ENCODE results near the gene TECRL. TPM values are rescaled to one million over a fixed set of nuclear protein-coding genes. Genes with fewer than 3 reads are reported as not detected.

Gene TECRL
- total RNA-seq, 1 experiment from 2014 or later, result not detected

DNA sequence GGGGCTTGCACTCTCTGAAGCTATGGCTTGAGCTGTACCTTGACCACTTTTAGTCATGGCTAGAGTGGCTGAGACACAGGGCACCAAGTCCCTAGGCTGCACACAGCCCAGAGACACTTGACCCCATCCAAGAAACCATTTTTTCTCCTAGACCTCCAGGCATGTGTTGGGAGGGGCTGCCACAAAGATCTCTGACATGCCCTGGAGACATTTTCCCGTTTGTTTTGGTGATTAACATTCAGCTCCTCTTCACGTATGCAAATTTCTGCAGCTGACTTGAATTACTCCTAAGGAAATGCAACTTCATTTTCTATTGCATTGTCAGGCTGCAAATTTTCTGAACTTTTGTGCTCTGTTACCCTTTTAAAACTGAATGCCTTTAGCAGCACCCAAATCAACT, 142.6 kb downstream of the TECRL start:
- H3K36me3 ChIP-seq (ENCODE audit: low read depth), result no peaks in the 10 kb centered on the region
- no peak overlapping the region for H3K27ac ChIP-seq
- TF ChIP-seq CTCF (conservative IDR thresholded peaks at IDR 0.05) (no peak), EZH2 (IDR thresholded peaks at IDR 0.05; ENCODE audit: low read depth) (no peak)
- BruUV-seq (replicated peaks), result no TSS peak
- no peaks in the 10 kb centered on the region for H3K79me2 ChIP-seq (ENCODE audit: low read depth)
- H3K27me3 ChIP-seq (ENCODE audit: insufficient read depth, low read depth), result no peaks in the 10 kb centered on the region
- H3K4me1 ChIP-seq (replicated peaks; ENCODE audit: insufficient read depth), result no peaks in the 10 kb centered on the region
- H4K20me1 ChIP-seq (ENCODE audit: insufficient read depth), result no peaks in the 10 kb centered on the region
- POLR2A ChIA-PET (ENCODE audit: unreplicated experiment), result no interaction called here
- CTCF ChIA-PET, result no interaction called here
- no peak overlapping the region for H3K4me2 ChIP-seq
- H3K9me2 ChIP-seq (ENCODE audit: insufficient read depth), result no peaks in the 10 kb centered on the region
- intact Hi-C loops (cut with micrococcal nuclease; ENCODE audit: unreplicated experiment), result no loop called here
- H3K4me3 ChIP-seq, result no peak overlapping the region
- no peaks in the 10 kb centered on the region for H3F3A ChIP-seq (ENCODE audit: insufficient read depth, low read depth)
- no peak overlapping the region for H2AFZ ChIP-seq
- no peak for DNase-seq
- no peaks in the 10 kb centered on the region for H3K9me3 ChIP-seq (ENCODE audit: insufficient read depth, low read depth)

DNA sequence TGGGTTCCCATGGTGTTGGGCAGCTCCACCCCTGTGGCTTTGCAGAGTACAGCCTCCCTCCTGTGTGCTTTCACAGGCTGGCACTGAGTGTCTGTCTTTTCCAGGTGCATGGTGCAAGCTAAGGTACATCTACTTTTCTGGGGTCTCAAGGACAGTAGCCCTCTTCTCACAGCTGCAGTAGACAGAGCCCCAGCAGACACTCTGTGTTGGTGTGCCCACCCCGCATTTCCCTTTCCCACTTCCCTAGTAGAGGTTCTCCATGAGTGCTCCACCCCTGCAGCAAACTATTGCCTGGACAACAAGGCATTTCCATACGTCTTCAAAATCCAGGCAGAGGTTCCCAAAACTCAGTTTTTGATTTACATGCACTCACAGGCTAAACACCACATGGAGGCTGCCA, 143.0 kb downstream of the TECRL start:
- BruUV-seq (replicated peaks), result no TSS peak
- no peak for TF ChIP-seq CTCF (conservative IDR thresholded peaks at IDR 0.05)
- no peak for TF ChIP-seq EZH2 (IDR thresholded peaks at IDR 0.05; ENCODE audit: low read depth)
- ChIA-PET POLR2A (ENCODE audit: unreplicated experiment) (no interaction called here), CTCF (no interaction called here)
- Histone ChIP-seq H3K9me3 (ENCODE audit: insufficient read depth, low read depth) (no peaks in the 10 kb centered on the region), H2AFZ (no peak overlapping the region), H3K27ac (no peak overlapping the region), H3K79me2 (ENCODE audit: low read depth) (no peaks in the 10 kb centered on the region), H3F3A (ENCODE audit: insufficient read depth, low read depth) (no peaks in the 10 kb centered on the region), H3K4me2 (no peak overlapping the region), H3K36me3 (ENCODE audit: low read depth) (no peaks in the 10 kb centered on the region), H3K4me3 (no peak overlapping the region), H3K27me3 (ENCODE audit: insufficient read depth, low read depth) (no peaks in the 10 kb centered on the region), H4K20me1 (ENCODE audit: insufficient read depth) (no peaks in the 10 kb centered on the region), H3K9me2 (ENCODE audit: insufficient read depth) (no peaks in the 10 kb centered on the region), H3K4me1 (replicated peaks; ENCODE audit: insufficient read depth) (no peaks in the 10 kb centered on the region)
- DNase-seq, result no peak
- intact Hi-C loops (cut with micrococcal nuclease; ENCODE audit: unreplicated experiment), result no loop called here

DNA sequence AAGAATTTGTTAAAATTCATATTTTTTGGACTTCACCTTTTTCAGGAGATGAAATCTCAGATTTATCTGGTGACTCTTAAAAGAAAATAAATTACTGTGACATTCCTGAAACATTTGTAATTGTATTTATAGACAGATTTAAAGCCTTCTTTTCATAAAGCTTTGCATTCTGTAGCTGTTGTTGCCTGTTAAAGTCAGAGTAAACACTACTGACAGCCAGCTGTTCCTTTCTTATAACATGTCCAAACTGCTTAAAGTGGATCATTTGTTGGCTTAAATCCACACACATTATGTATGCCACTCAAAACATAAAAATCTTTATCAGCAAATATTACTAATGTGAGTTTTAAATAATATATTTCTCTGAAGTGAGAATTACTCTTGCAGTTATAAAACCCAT, 157.5 kb downstream of the TECRL start:
- intact Hi-C loops (cut with micrococcal nuclease; ENCODE audit: unreplicated experiment), result no loop called here
- no peaks in the 10 kb centered on the region for H3K4me1 ChIP-seq (replicated peaks; ENCODE audit: insufficient read depth)
- H4K20me1 ChIP-seq (ENCODE audit: insufficient read depth), result no peaks in the 10 kb centered on the region
- no peak overlapping the region for H2AFZ ChIP-seq
- TF ChIP-seq EZH2 (IDR thresholded peaks at IDR 0.05; ENCODE audit: low read depth) (no peak), CTCF (conservative IDR thresholded peaks at IDR 0.05) (no peak)
- H3K9me3 ChIP-seq (ENCODE audit: insufficient read depth, low read depth), result no peaks in the 10 kb centered on the region
- no peak overlapping the region for H3K27ac ChIP-seq
- no peak overlapping the region for H3K4me2 ChIP-seq
- H3K79me2 ChIP-seq (ENCODE audit: low read depth), result no peaks in the 10 kb centered on the region
- POLR2A ChIA-PET (ENCODE audit: unreplicated experiment), result no interaction called here
- no peak for DNase-seq
- H3F3A ChIP-seq (ENCODE audit: insufficient read depth, low read depth), result no peaks in the 10 kb centered on the region
- no TSS peak for BruUV-seq (replicated peaks)
- no peak overlapping the region for H3K4me3 ChIP-seq
- H3K27me3 ChIP-seq (ENCODE audit: insufficient read depth, low read depth), result no peaks in the 10 kb centered on the region
- CTCF ChIA-PET, result no interaction called here
- no peaks in the 10 kb centered on the region for H3K9me2 ChIP-seq (ENCODE audit: insufficient read depth)
- no peaks in the 10 kb centered on the region for H3K36me3 ChIP-seq (ENCODE audit: low read depth)
